GM12874 (cell line): ENCODE results near the gene URB2.

Experiments
- CTCF ChIP-seq: IDR thresholded peaks from 2 replicates; pipeline ENCODE4 v1.5.1; 2011; ENCODE audit warnings: low read depth, mild to moderate bottlenecking, control low read depth, low read length, moderate library complexity; ENCODE audit not compliant: insufficient read depth

URB2 gene

GRCh38 chr1:229696385-229696784 lies 70.3 kb downstream of the URB2 start:
- no peak for TF ChIP-seq CTCF

- no peak for TF ChIP-seq CTCF
Observed at GRCh38 chr1:229699613-229700267, 73.7 kb downstream of the URB2 start.

GRCh38 chr1:229704157-229704556 lies 78.1 kb downstream of the URB2 start:
- no peak for TF ChIP-seq CTCF

- no peak for TF ChIP-seq CTCF
Observed at GRCh38 chr1:229709500-229710013, 83.5 kb downstream of the URB2 start.
